Ishikawa (cell line): ENCODE results near the gene TUB.

ENCODE experiments used
- CEBPB ChIP-seq: IDR thresholded peaks from 2 replicates; pipeline ENCODE4 v1.6.1; 2012
- CREB1 ChIP-seq: IDR thresholded peaks from 2 replicates; pipeline ENCODE4 v1.6.1; 2012; ENCODE audit warnings: low read depth
- EGR1 ChIP-seq: IDR thresholded peaks from 2 replicates; pipeline ENCODE4 v1.6.1; 2012
- EP300 ChIP-seq: IDR thresholded peaks from 2 replicates; pipeline ENCODE4 v1.6.1; 2012; ENCODE audit warnings: borderline replicate concordance
- FOXM1 ChIP-seq: IDR thresholded peaks from 2 replicates; pipeline ENCODE4 v1.6.1; 2012; ENCODE audit warnings: low read depth, borderline replicate concordance
- MAX ChIP-seq: IDR thresholded peaks from 2 replicates; pipeline ENCODE4 v1.6.1; 2012
- NFIC ChIP-seq: IDR thresholded peaks from 2 replicates; pipeline ENCODE4 v1.6.1; 2012
- RAD21 ChIP-seq: IDR thresholded peaks from 2 replicates; pipeline ENCODE4 v1.6.1; 2012; ENCODE audit warnings: low read depth
- REST ChIP-seq: IDR thresholded peaks from 2 replicates; pipeline ENCODE4 v1.6.1; 2012; ENCODE audit warnings: low read depth, mild to moderate bottlenecking
- TAF1 ChIP-seq: IDR thresholded peaks from 2 replicates; pipeline ENCODE4 v1.6.1; 2012; ENCODE audit warnings: low read depth, mild to moderate bottlenecking
- TCF12 ChIP-seq: IDR thresholded peaks from 2 replicates; pipeline ENCODE4 v1.6.1; 2012; ENCODE audit warnings: low read depth
- TEAD4 ChIP-seq: IDR thresholded peaks from 2 replicates; pipeline ENCODE4 v1.6.1; 2012
- USF1 ChIP-seq: IDR thresholded peaks from 2 replicates; pipeline ENCODE4 v1.6.1; 2012
- YY1 ChIP-seq: IDR thresholded peaks from 2 replicates; pipeline ENCODE4 v1.6.1; 2012; ENCODE audit warnings: low read depth
- ZBTB7A ChIP-seq: IDR thresholded peaks from 2 replicates; pipeline ENCODE4 v1.6.1; 2012; ENCODE audit warnings: low read depth

The TUB gene

DNA sequence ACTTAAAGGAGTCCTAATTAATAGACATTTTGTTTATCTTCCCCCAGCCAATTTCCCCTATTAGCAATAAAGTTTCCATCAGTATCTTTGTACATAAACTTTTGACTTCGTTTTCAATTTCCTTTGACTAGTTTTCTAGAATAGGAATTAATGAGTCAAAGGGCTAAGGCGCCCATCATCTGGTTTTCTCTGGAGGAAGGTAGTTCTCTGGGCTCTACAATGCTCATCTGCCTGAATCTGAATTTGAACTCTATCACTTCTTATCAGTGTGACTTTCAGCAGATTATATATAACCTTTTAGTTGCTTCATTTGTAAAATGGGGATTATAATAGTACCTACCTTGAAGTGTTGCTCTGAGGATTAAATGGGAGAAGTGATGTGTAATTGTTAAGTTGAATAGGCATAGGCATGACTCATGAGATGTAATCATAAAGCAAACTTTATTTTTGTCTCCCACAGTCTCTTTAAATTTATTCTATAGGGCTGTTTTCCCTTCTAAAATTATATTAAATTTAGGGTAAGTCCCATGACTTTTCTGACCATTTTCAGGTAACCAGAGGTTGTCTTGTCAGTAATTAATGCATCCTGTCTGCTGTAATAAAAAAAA lies 5.8 kb upstream of the TUB start:
- no peak for TF ChIP-seq REST
- no peak for TF ChIP-seq CEBPB

GRCh38 chr11:8079111-8079675 lies 1.8 kb upstream of the TUB start:
- TF ChIP-seq ZBTB7A (no peak), MAX (no peak), REST (no peak), USF1 (no peak), EGR1 (no peak), TCF12 (no peak), NFIC (no peak), CEBPB (no peak), CREB1 (no peak)

DNA sequence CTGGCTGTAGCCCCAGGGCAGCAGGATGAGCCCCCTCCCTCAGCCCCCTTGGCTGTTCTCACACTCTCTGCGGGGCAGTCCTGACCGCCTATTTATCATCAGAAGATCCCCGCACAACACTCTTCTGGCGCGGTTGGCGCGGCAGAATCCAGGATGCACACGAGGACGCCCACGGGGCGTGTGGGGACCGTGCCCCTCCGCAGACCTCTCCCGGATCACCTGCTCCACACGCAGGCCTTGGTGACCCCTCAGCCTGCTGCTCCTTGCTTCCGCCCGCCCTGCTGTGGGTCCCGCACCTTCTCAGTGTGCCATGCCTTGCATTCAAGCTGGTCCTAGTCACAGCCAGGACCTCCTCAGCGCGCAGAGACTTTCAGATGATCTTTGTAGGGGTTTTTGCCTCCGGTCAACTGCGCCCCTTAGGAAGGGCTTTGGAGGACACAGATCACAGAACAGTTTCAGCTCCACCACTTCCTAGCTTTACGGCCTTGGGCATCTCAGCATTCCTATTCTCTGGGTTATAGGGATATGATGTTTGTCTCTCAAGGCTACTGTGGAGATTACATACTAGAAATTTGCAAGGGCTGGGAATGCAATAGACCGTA lies 841 bp upstream of the TUB start:
- TF ChIP-seq REST = no peak
- no peak for TF ChIP-seq USF1
- TF ChIP-seq TEAD4 = no peak
- no peak for TF ChIP-seq NFIC
- no peak for TF ChIP-seq ZBTB7A
- TF ChIP-seq EP300 = no peak
- no peak for TF ChIP-seq FOXM1
- TF ChIP-seq TAF1 = no peak
- no peak for TF ChIP-seq YY1
- no peak for TF ChIP-seq MAX
- TF ChIP-seq CEBPB = no peak
- TF ChIP-seq EGR1 = no peak
- TF ChIP-seq RAD21 = no peak
- TF ChIP-seq CREB1 = no peak
- no peak for TF ChIP-seq TCF12

DNA sequence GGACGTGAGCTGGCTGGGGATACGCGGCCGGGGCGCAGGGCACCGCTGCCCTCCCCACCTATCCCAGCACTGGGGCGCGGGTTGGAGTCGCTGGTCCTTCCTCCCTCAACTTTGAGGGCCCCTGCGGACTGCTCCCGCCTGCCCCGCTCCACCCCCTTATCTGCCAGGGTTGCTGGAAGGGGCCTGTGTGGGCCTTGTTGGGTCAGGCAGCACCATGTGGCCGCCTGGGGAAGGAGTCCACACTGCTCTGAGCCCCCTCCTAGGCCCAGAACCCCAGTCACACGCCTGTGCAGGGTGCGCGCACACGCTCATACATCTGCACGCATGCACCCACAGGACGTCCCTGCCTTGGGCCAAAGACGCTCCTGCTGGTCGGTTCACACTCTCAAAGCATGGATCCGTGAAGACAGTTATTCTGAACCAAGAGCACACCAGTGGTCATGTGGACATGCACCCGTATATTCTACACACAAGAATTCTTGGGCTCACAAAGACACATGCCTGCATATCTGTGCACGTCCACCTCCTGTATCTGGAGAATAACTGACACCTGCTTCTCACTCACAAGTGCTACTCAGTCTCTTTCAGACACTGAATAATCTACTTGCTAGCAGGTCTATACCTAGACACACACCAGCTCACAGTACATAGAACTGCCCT lies 710 bp downstream of the TUB start:
- TF ChIP-seq ZBTB7A = no peak
- no peak for TF ChIP-seq REST
- TF ChIP-seq CREB1 = no peak
- TF ChIP-seq NFIC = no peak
- no peak for TF ChIP-seq EGR1
- no peak for TF ChIP-seq YY1
- TF ChIP-seq MAX = no peak
- no peak for TF ChIP-seq FOXM1
- no peak for TF ChIP-seq TEAD4
- TF ChIP-seq EP300 = no peak
- TF ChIP-seq USF1 = no peak
- no peak for TF ChIP-seq TAF1
- no peak for TF ChIP-seq TCF12
- no peak for TF ChIP-seq RAD21
